A673 (cell line): ENCODE measurements around the gene PMEPA1. TPM values are rescaled to one million over a fixed set of nuclear protein-coding genes. Genes with fewer than 3 reads are reported as not detected.

ENCODE experiments used
- BruUV-seq: library from RNA; stranded (reverse); fragments of 400-500 nt; replicated peaks from 2 replicates; lab custom pipeline; 2021; lab: Mats Ljungman, UMichigan
- CTCF ChIA-PET: fragments of 300-600 bp; sonication (Branson Sonifier 250); formaldehyde crosslinking; loops from one replicate; lab custom pipeline; 2022; ENCODE audit warnings: antibody characterized with exemption; lab: Charles Lee
- POLR2A ChIA-PET: fragments of 300-600 bp; sonication (Branson Sonifier 250); formaldehyde crosslinking; loops from one replicate; lab custom pipeline; 2022; ENCODE audit warnings: antibody characterized with exemption; ENCODE audit not compliant: low non-redundant PET; lab: Charles Lee
- DNase-seq: peaks from one replicate; pipeline ENCODE4 v3.0.0-alpha.2; 2015; ENCODE audit warnings: low spot score
- H3K27ac ChIP-seq: fragments of 200-600 bp; sonication (generic); 2 replicates; pipeline ENCODE4 v1.5.1; 2016; ENCODE audit warnings: mixed run types, low read depth, mild to moderate bottlenecking, mixed read lengths, antibody characterized with exemption, low read length; ENCODE audit not compliant: poor library complexity, severe bottlenecking
- H3K27me3 ChIP-seq: fragments of 200-600 bp; sonication (generic); replicated peaks from 2 replicates; pipeline ENCODE4 v1.6.1; 2017; ENCODE audit warnings: mixed run types, low read depth, mild to moderate bottlenecking, mixed read lengths, antibody characterized with exemption, low read length; ENCODE audit not compliant: insufficient read depth, poor library complexity
- H3K36me3 ChIP-seq: fragments of 200-600 bp; sonication (generic); 2 replicates; pipeline ENCODE4 v1.6.1; 2016; ENCODE audit warnings: mixed run types, mild to moderate bottlenecking, mixed read lengths, antibody characterized with exemption, low read length; ENCODE audit not compliant: insufficient read depth, poor library complexity, severe bottlenecking
- H3K4me1 ChIP-seq: fragments of 200-600 bp; sonication (generic); 2 replicates; pipeline ENCODE4 v1.6.1; 2017; ENCODE audit warnings: mixed run types, mild to moderate bottlenecking, mixed read lengths, antibody characterized with exemption, low read length; ENCODE audit not compliant: insufficient read depth, poor library complexity, severe bottlenecking
- H3K4me3 ChIP-seq: fragments of 200-600 bp; sonication (generic); 2 replicates; pipeline ENCODE4 v1.5.1; 2016; ENCODE audit warnings: low read depth, mixed run types, mild to moderate bottlenecking, mixed read lengths, low read length; ENCODE audit not compliant: poor library complexity, severe bottlenecking
- H3K9me3 ChIP-seq: fragments of 200-600 bp; sonication (generic); 2 replicates; pipeline ENCODE4 v1.6.1; 2016; ENCODE audit warnings: mixed run types, low read depth, mild to moderate bottlenecking, mixed read lengths, antibody characterized with exemption, low read length; ENCODE audit not compliant: poor library complexity, severe bottlenecking
- EZH2 ChIP-seq: fragments of 200-600 bp; sonication (generic); IDR thresholded peaks from 2 replicates; pipeline ENCODE4 v1.6.1; 2017; ENCODE audit warnings: borderline replicate concordance, low read depth, mild to moderate bottlenecking, mixed read lengths, antibody characterized with exemption, low read length; ENCODE audit not compliant: poor library complexity, severe bottlenecking
- intact Hi-C: fragments of 100-400 bp; cut with micrococcal nuclease; formaldehyde crosslinking; loops from one replicate; pipeline ENCODE4 v1.10.0; 2022; ENCODE audit not compliant: unreplicated experiment
- total RNA-seq: library from RNA; stranded (reverse); gene quantifications from 2 replicates; pipeline ENCODE4 v1.2.3, GENCODE V29; 2021
- TF ChIP-seq, protein P1 (sequence below): fragments of 300-800, 200-600 bp; sonication (generic); conservative IDR thresholded peaks from 2 replicates; pipeline ENCODE4 v1.5.1; 2017; ENCODE audit warnings: low read depth, mild to moderate bottlenecking, antibody characterized with exemption, low read length, moderate library complexity, mixed read lengths

Gene PMEPA1
- total RNA-seq, 1 experiment from 2014 or later, result 9.7 TPM

DNA sequence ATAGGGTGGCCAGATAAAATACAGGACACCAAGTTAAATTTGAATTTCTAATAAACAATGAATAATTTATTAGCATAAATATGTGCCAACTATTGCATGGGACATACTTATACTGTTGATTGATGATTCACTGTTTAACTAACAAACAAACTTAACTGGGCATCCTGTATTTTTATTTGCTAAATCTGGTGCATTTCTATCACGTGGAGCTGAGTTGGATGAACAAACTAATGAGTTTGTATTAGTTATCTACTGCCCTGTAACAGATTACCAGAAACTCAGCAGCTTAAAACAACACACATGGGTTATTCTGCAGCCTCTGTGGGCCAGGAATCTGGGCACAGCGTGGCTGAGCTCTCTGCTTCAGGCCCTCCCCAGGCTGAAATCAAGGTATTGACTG, 28.2 kb upstream of the PMEPA1 start:
- H3K4me1 ChIP-seq, result no peaks in the 10 kb centered on the region
- BruUV-seq, result no TSS peak
- H3K4me3 ChIP-seq, result no peak overlapping the region
- CTCF ChIA-PET, result no interaction called here
- no peak for DNase-seq
- no peaks in the 10 kb centered on the region for H3K9me3 ChIP-seq
- intact Hi-C loops, result no loop called here
- H3K27me3 ChIP-seq, result no peaks in the 10 kb centered on the region
- no peak overlapping the region for H3K27ac ChIP-seq
- no peak for TF ChIP-seq EZH2
- TF ChIP-seq, protein P1, sequence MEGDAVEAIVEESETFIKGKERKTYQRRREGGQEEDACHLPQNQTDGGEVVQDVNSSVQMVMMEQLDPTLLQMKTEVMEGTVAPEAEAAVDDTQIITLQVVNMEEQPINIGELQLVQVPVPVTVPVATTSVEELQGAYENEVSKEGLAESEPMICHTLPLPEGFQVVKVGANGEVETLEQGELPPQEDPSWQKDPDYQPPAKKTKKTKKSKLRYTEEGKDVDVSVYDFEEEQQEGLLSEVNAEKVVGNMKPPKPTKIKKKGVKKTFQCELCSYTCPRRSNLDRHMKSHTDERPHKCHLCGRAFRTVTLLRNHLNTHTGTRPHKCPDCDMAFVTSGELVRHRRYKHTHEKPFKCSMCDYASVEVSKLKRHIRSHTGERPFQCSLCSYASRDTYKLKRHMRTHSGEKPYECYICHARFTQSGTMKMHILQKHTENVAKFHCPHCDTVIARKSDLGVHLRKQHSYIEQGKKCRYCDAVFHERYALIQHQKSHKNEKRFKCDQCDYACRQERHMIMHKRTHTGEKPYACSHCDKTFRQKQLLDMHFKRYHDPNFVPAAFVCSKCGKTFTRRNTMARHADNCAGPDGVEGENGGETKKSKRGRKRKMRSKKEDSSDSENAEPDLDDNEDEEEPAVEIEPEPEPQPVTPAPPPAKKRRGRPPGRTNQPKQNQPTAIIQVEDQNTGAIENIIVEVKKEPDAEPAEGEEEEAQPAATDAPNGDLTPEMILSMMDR, result no peak
- POLR2A ChIA-PET, result no interaction called here
- H3K36me3 ChIP-seq, result no peaks in the 10 kb centered on the region

DNA sequence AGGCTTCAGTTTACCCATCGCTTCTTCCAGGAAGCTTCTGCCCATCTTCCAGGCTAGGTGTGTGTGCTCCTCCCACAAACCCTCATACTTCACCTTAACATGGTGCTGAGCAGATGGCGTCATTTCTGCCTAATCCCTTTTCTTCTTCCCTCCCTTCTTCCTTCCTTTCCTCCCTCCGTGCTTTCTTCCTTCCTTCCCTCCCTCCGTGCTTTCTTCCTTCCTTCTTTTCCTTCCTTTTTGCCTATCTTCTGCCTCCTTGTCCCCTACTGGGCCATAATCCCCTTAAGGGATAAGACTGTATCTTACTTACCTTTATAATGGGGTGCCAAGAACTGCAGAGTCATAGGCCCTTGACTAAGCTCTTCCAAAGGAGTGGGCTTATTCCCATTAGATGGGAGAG, 27.5 kb upstream of the PMEPA1 start:
- Histone ChIP-seq H3K27ac (no peak overlapping the region), H3K36me3 (no peaks in the 10 kb centered on the region), H3K27me3 (no peaks in the 10 kb centered on the region), H3K4me3 (no peak overlapping the region), H3K4me1 (no peaks in the 10 kb centered on the region), H3K9me3 (no peaks in the 10 kb centered on the region)
- TF ChIP-seq, protein P1, result no peak
- no peak for TF ChIP-seq EZH2
- no TSS peak for BruUV-seq
- CTCF ChIA-PET, result no interaction called here
- POLR2A ChIA-PET, result no interaction called here
- intact Hi-C loops, result no loop called here
- DNase-seq, result no peak

- CTCF ChIA-PET, result no interaction called here
- no peak for DNase-seq
These were observed 27.0 kb upstream of the PMEPA1 start for GRCh38 chr20:57736738-57737347.

More at GRCh38 chr20:57736738-57737347, 27.0 kb upstream of the PMEPA1 start:
- TF ChIP-seq, protein P1, result no peak
- TF ChIP-seq EZH2, result no peak
- H3K4me3 ChIP-seq, result no peak overlapping the region
- H3K27me3 ChIP-seq, result no peaks in the 10 kb centered on the region
- no peak overlapping the region for H3K27ac ChIP-seq
- H3K36me3 ChIP-seq, result no peaks in the 10 kb centered on the region
- POLR2A ChIA-PET, result no interaction called here
- H3K4me1 ChIP-seq, result no peaks in the 10 kb centered on the region
- H3K9me3 ChIP-seq, result no peaks in the 10 kb centered on the region
- intact Hi-C loops, result no loop called here
- BruUV-seq, result no TSS peak
